Measurements from ENCODE around the gene MAGI1.
A peak's percentile ranks its signal among the peaks of the same experiment; 100 is the strongest.

DNA sequence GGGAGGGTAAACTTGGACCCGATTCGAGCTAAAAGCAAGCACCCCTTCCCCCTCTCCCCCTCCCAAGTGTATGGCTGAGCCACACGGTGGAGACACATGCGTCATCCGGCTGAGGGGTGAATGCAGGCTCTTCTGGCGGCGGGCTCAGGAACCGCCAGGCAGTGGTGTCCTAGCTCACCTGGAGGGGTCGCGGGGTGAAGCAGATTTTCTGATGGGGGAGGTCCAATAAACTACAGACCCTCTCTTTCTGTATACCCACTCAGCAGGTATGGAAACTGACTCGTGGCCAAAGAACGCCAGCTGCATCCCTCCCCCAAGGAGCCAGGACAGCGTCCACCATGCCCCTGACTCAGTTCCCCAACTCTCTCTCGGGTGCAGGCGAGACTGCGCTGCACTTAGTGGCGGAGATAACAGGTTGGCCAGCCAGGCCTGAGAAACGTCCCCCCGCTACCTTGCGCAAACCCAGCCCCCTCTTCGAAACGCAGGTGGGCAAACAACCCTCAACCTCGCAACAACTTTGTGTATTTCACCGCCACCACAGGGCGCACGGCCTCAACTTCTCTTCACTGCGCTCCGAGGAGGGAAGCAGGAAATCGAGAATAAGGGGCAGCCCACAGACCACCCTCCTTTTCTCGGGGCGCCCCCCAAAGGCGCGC is 1.3 kb downstream of the MAGI1 start:
- TF ChIP-seq, protein P1, sequence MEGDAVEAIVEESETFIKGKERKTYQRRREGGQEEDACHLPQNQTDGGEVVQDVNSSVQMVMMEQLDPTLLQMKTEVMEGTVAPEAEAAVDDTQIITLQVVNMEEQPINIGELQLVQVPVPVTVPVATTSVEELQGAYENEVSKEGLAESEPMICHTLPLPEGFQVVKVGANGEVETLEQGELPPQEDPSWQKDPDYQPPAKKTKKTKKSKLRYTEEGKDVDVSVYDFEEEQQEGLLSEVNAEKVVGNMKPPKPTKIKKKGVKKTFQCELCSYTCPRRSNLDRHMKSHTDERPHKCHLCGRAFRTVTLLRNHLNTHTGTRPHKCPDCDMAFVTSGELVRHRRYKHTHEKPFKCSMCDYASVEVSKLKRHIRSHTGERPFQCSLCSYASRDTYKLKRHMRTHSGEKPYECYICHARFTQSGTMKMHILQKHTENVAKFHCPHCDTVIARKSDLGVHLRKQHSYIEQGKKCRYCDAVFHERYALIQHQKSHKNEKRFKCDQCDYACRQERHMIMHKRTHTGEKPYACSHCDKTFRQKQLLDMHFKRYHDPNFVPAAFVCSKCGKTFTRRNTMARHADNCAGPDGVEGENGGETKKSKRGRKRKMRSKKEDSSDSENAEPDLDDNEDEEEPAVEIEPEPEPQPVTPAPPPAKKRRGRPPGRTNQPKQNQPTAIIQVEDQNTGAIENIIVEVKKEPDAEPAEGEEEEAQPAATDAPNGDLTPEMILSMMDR (IDR thresholded peaks at IDR 0.05): peak in 2 of 3 donors; percentile 8 to 66
- TF ChIP-seq POLR2A (IDR thresholded peaks at IDR 0.05) (no peak), POLR2AphosphoS5 (IDR thresholded peaks at IDR 0.05) (peak in 1 of 3 donors; percentile 72)

All from breast epithelium (tissue), 3 donors.